CD4-positive, alpha-beta memory T cell (primary cell): Measurements from ENCODE around the gene MORC1. TPM values are rescaled to one million over a fixed set of nuclear protein-coding genes. Genes with fewer than 3 reads are reported as not detected.
A peak's percentile ranks its signal among the peaks of the same experiment; 100 is the strongest.
"Not testable (repeated sequence)": the region's sequence is repeated elsewhere in the genome, so short reads cannot be mapped to it uniquely, and the experiment has no call there.

ENCODE experiments used
- CTCF ChIA-PET: fragments of 350-600 bp; sonication (Branson Sonifier 250); formaldehyde crosslinking; loops from one replicate; lab custom pipeline; 2021; ENCODE audit warnings: inconsistent platforms; ENCODE audit not compliant: partially characterized antibody; lab: Charles Lee
- POLR2A ChIA-PET: fragments of 350-600 bp; sonication (Branson Sonifier 250); formaldehyde crosslinking; loops from one replicate; lab custom pipeline; 2021; ENCODE audit not compliant: partially characterized antibody; lab: Charles Lee
- DNase-seq, 5 donors: peaks; one replicate each; pipeline versions ENCODE4 v3.0.0 to v3.0.0-alpha.2; 2020 to 2022; ENCODE audit warnings: mixed read lengths in 1 of 5
- H3K27ac ChIP-seq: one replicate; pipeline ENCODE4 v1.7.0; 2013; ENCODE audit warnings: low read depth, low read length
- H3K27me3 ChIP-seq: 2 replicates; pipeline ENCODE4 v1.7.0; 2013; ENCODE audit warnings: mild to moderate bottlenecking, low read length, moderate library complexity; ENCODE audit not compliant: insufficient read depth
- H3K36me3 ChIP-seq: 2 replicates; pipeline ENCODE4 v1.7.0; 2013; ENCODE audit warnings: mild to moderate bottlenecking, low read length, moderate library complexity; ENCODE audit not compliant: insufficient read depth
- H3K4me1 ChIP-seq: 2 replicates; pipeline ENCODE4 v1.7.0; 2013; ENCODE audit warnings: mild to moderate bottlenecking, low read length, moderate library complexity; ENCODE audit not compliant: insufficient read depth
- H3K4me3 ChIP-seq, 2 donors: one replicate each; pipeline ENCODE4 v1.7.0; 2013; ENCODE audit warnings: low read length in 2 of 2, mild to moderate bottlenecking in 1 of 2
- H3K9me3 ChIP-seq, 2 donors: one replicate each; pipeline ENCODE4 v1.7.0; 2013; ENCODE audit warnings: low read length in 2 of 2, control low read depth in 1 of 2; ENCODE audit not compliant: control insufficient read depth in 1 of 2
- H3K27ac Mint-ChIP-seq, 7 donors: one replicate each; pipeline ENCODE4 v1.8.0; 2020 to 2021; ENCODE audit warnings: mixed read lengths in 7 of 7, mild to moderate bottlenecking in 6 of 7, inconsistent platforms in 3 of 7, moderate library complexity in 3 of 7
- H3K27me3 Mint-ChIP-seq, 2 donors: one replicate each; pipeline ENCODE4 v1.8.0; 2020 to 2021; ENCODE audit warnings: mixed read lengths in 2 of 2
- H3K36me3 Mint-ChIP-seq, 2 donors: one replicate each; pipeline ENCODE4 v1.8.0; 2020 to 2021; ENCODE audit warnings: mixed read lengths in 2 of 2, inconsistent platforms in 1 of 2, mild to moderate bottlenecking in 1 of 2
- H3K4me1 Mint-ChIP-seq, 4 donors: one replicate each; pipeline ENCODE4 v1.8.0; 2020 to 2021; ENCODE audit warnings: mixed read lengths in 4 of 4, mild to moderate bottlenecking in 1 of 4
- H3K4me3 Mint-ChIP-seq, 8 donors: one replicate each; pipeline ENCODE4 v1.8.0; 2020 to 2021; ENCODE audit warnings: mixed read lengths in 8 of 8, mild to moderate bottlenecking in 7 of 8, moderate library complexity in 6 of 8, inconsistent platforms in 3 of 8
- H3K9me3 Mint-ChIP-seq, 8 donors: one replicate each; pipeline ENCODE4 v1.8.0; 2020 to 2021; ENCODE audit warnings: mixed read lengths in 8 of 8, mild to moderate bottlenecking in 5 of 8, inconsistent platforms in 3 of 8, moderate library complexity in 1 of 8
- intact Hi-C: fragments of 100-400 bp; cut with micrococcal nuclease; formaldehyde crosslinking; loops from one replicate; pipeline ENCODE4 v1.15.1; 2023
- polyA plus RNA-seq, 2 donors: library from polyadenylated mRNA; unstranded; fragments of 300-500 nt; fragmentation: Illumina TruSeq; gene quantifications; one replicate each; pipeline ENCODE4 v1.2.3, GENCODE V29; 2021
- total RNA-seq, 2 experiments: library from RNA; stranded (reverse); gene quantifications; one replicate each; pipeline ENCODE4 v1.2.3, GENCODE V29; 2021

Gene MORC1
- total and polyA plus RNA-seq, 4 experiments from 2014 or later, result not detected

GRCh38 chr3:109081746-109082510, 36.0 kb downstream of the MORC1 start:
- peaks cover 0 to 19% (median 5%) of the 10 kb centered on the region in 8 donors for H3K9me3 Mint-ChIP-seq
- H3K36me3 Mint-ChIP-seq, result no peaks in the 10 kb centered on the region
- H3K27me3 Mint-ChIP-seq, result peaks cover 10 to 17% of the 10 kb centered on the region in 2 donors
- Histone ChIP-seq H3K36me3 (no peaks in the 10 kb centered on the region), H3K27ac (no peak overlapping the region), H3K9me3 (no peaks in the 10 kb centered on the region), H3K4me1 (no peaks in the 10 kb centered on the region), H3K27me3 (peaks cover 5% of the 10 kb centered on the region), H3K4me3 (no peak overlapping the region)
- H3K4me3 Mint-ChIP-seq, result peak overlapping the region in 1 of 8 donors; percentile 23
- ChIA-PET POLR2A (no interaction called here), CTCF (interaction anchor here (0.6 to 2.0 kb wide), 8 partner anchors 8 to 595 kb away, joined by 3 to 14 read pairs (median 4); no protein-coding TSS in a partner anchor)
- intact Hi-C loops, result loop anchor here (1.0 to 10.0 kb wide), 4 partner anchors 60 to 593 kb away; no protein-coding TSS in a partner anchor
- no peaks in the 10 kb centered on the region for H3K4me1 Mint-ChIP-seq
- DNase-seq, result peak in 4 of 5 donors; percentile 2 to 30 (median 17)
- H3K27ac Mint-ChIP-seq, result no peak overlapping the region

- CTCF ChIA-PET, H3K27me3 ChIP-seq, H3K4me1 ChIP-seq, H3K27ac Mint-ChIP-seq, H3K9me3 ChIP-seq, H3K4me1 Mint-ChIP-seq, POLR2A ChIA-PET, H3K36me3 ChIP-seq, H3K4me3 Mint-ChIP-seq, H3K27ac ChIP-seq, DNase-seq, H3K4me3 ChIP-seq, H3K36me3 Mint-ChIP-seq: not testable (repeated sequence)
- peaks cover 0 to 19% (median 5%) of the 10 kb centered on the region in 8 donors for H3K9me3 Mint-ChIP-seq
- peaks cover 14 to 18% of the 10 kb centered on the region in 2 donors for H3K27me3 Mint-ChIP-seq
- intact Hi-C loops, result loop anchor here (5.0 to 10.0 kb wide), 2 partner anchors 58 to 525 kb away; no protein-coding TSS in a partner anchor
Observed at GRCh38 chr3:109080090-109080489, 37.8 kb downstream of the MORC1 start.

GRCh38 chr3:109073116-109073515, 44.8 kb downstream of the MORC1 start:
- Histone ChIP-seq H3K27ac (no peak overlapping the region), H3K4me3 (no peak overlapping the region), H3K27me3 (no peaks in the 10 kb centered on the region), H3K4me1 (no peaks in the 10 kb centered on the region), H3K9me3 (no peaks in the 10 kb centered on the region), H3K36me3 (no peaks in the 10 kb centered on the region)
- no peaks in the 10 kb centered on the region for H3K36me3 Mint-ChIP-seq
- H3K9me3 Mint-ChIP-seq, result peaks cover 0 to 3% (median 0%) of the 10 kb centered on the region in 8 donors
- peaks cover 17% of the 10 kb centered on the region in 2 donors for H3K27me3 Mint-ChIP-seq
- POLR2A ChIA-PET, result no interaction called here
- H3K4me1 Mint-ChIP-seq, result peaks cover 3 to 6% (median 5%) of the 10 kb centered on the region in 4 donors
- H3K4me3 Mint-ChIP-seq, result no peak overlapping the region
- DNase-seq, result no peak
- no peak overlapping the region for H3K27ac Mint-ChIP-seq
- intact Hi-C loops, result no loop called here
- CTCF ChIA-PET, result interaction anchor here (1.0 kb wide), 1 partner anchor 10 kb away, joined by 5 read pairs; no protein-coding TSS in a partner anchor

- Mint-ChIP-seq H3K4me1 (peaks cover 3 to 6% (median 5%) of the 10 kb centered on the region in 4 donors), H3K36me3 (no peaks in the 10 kb centered on the region), H3K9me3 (peaks cover 0 to 3% (median 0%) of the 10 kb centered on the region in 8 donors), H3K4me3 (peak overlapping the region in 4 of 8 donors; percentile 15 to 57 (median 25)), H3K27ac (no peak overlapping the region), H3K27me3 (peaks cover 17% of the 10 kb centered on the region in 2 donors)
- ChIA-PET CTCF (no interaction called here), POLR2A (no interaction called here)
- Histone ChIP-seq H3K36me3 (no peaks in the 10 kb centered on the region), H3K27ac (no peak overlapping the region), H3K9me3 (no peaks in the 10 kb centered on the region), H3K4me3 (no peak overlapping the region), H3K27me3 (no peaks in the 10 kb centered on the region), H3K4me1 (no peaks in the 10 kb centered on the region)
- intact Hi-C loops, result no loop called here
- DNase-seq, result no peak
Observed at GRCh38 chr3:109072194-109072593, 45.7 kb downstream of the MORC1 start.

- DNase-seq, result no peak
- CTCF ChIA-PET, result no interaction called here
Observed at GRCh38 chr3:109071350-109072142, 46.4 kb downstream of the MORC1 start.

GRCh38 chr3:109070211-109070610, 47.7 kb downstream of the MORC1 start:
- Mint-ChIP-seq H3K9me3 (no peaks in the 10 kb centered on the region), H3K4me3 (no peak overlapping the region), H3K27me3 (peaks cover 13 to 14% of the 10 kb centered on the region in 2 donors), H3K4me1 (peaks cover 3 to 6% (median 5%) of the 10 kb centered on the region in 4 donors), H3K27ac (no peak overlapping the region), H3K36me3 (no peaks in the 10 kb centered on the region)
- no peaks in the 10 kb centered on the region for H3K4me1 ChIP-seq
- no peaks in the 10 kb centered on the region for H3K9me3 ChIP-seq
- no peaks in the 10 kb centered on the region for H3K27me3 ChIP-seq
- no peak overlapping the region for H3K4me3 ChIP-seq
- intact Hi-C loops, result no loop called here
- DNase-seq, result no peak
- POLR2A ChIA-PET, result no interaction called here
- H3K36me3 ChIP-seq, result no peaks in the 10 kb centered on the region
- H3K27ac ChIP-seq, result no peak overlapping the region
- CTCF ChIA-PET, result no interaction called here

More at GRCh38 chr3:109071350-109072142, 46.4 kb downstream of the MORC1 start:
- no peak overlapping the region for H3K4me3 ChIP-seq
- peaks cover 3 to 6% (median 5%) of the 10 kb centered on the region in 4 donors for H3K4me1 Mint-ChIP-seq
- H3K9me3 Mint-ChIP-seq, result peaks cover 0 to 3% (median 0%) of the 10 kb centered on the region in 8 donors
- H3K27me3 Mint-ChIP-seq, result peaks cover 16% of the 10 kb centered on the region in 2 donors
- peak overlapping the region in 1 of 8 donors; percentile 57 for H3K4me3 Mint-ChIP-seq
- POLR2A ChIA-PET, result no interaction called here
- no peak overlapping the region for H3K27ac ChIP-seq
- H3K27me3 ChIP-seq, result no peaks in the 10 kb centered on the region
- no peaks in the 10 kb centered on the region for H3K9me3 ChIP-seq
- intact Hi-C loops, result no loop called here
- no peaks in the 10 kb centered on the region for H3K4me1 ChIP-seq
- no peaks in the 10 kb centered on the region for H3K36me3 ChIP-seq
- no peak overlapping the region for H3K27ac Mint-ChIP-seq
- H3K36me3 Mint-ChIP-seq, result no peaks in the 10 kb centered on the region

- H3K27me3 Mint-ChIP-seq, result peaks cover 8 to 9% of the 10 kb centered on the region in 2 donors
- H3K27ac ChIP-seq, result no peak overlapping the region
- H3K4me3 ChIP-seq, result no peak overlapping the region
- H3K9me3 Mint-ChIP-seq, result no peaks in the 10 kb centered on the region
- ChIA-PET POLR2A (no interaction called here), CTCF (no interaction called here)
- H3K36me3 Mint-ChIP-seq, result no peaks in the 10 kb centered on the region
- no peak overlapping the region for H3K27ac Mint-ChIP-seq
- H3K36me3 ChIP-seq, result no peaks in the 10 kb centered on the region
- no peak for DNase-seq
- H3K4me1 ChIP-seq, result no peaks in the 10 kb centered on the region
- H3K27me3 ChIP-seq, result no peaks in the 10 kb centered on the region
- intact Hi-C loops, result no loop called here
- H3K4me1 Mint-ChIP-seq, result peaks cover 0 to 1% (median 0%) of the 10 kb centered on the region in 4 donors
- H3K9me3 ChIP-seq, result no peaks in the 10 kb centered on the region
- no peak overlapping the region for H3K4me3 Mint-ChIP-seq
Observed at GRCh38 chr3:109066864-109067263, 51.1 kb downstream of the MORC1 start.
